Esophagus muscularis mucosa (tissue), 4 donors: ENCODE measurements around the gene PPAT. TPM values are rescaled to one million over a fixed set of nuclear protein-coding genes. Genes with fewer than 3 reads are reported as not detected.
"Not testable (repeated sequence)": the region's sequence is repeated elsewhere in the genome, so short reads cannot be mapped to it uniquely, and the experiment has no call there.

Experiments
- DNase-seq: peaks from one replicate; pipeline ENCODE4 v3.0.0-alpha.2; 2017; ENCODE audit errors: extremely low spot score
- H3K27ac ChIP-seq, 4 donors: fragments of 200-600 bp; sonication (generic); replicated peaks in 1 of 4; 1 replicate in 3 of 4; 2 replicates in 1 of 4; pipeline ENCODE4 v1.5.1; 2016 to 2019; ENCODE audit warnings: mild to moderate bottlenecking in 1 of 4
- H3K27me3 ChIP-seq, 4 donors: fragments of 200-600 bp; sonication (generic); one replicate each; pipeline versions ENCODE4 v1.5.1 to v1.6.0; 2016 to 2019
- H3K36me3 ChIP-seq, 4 donors: fragments of 200-600 bp; sonication (generic); one replicate each; pipeline ENCODE4 v1.5.1; 2016 to 2019
- H3K4me1 ChIP-seq, 4 donors: fragments of 200-600 bp; sonication (generic); one replicate each; pipeline ENCODE4 v1.5.1; 2016 to 2019
- H3K4me3 ChIP-seq, 4 donors: fragments of 200-600 bp; sonication (generic); 1 replicate in 2 of 4; 2 replicates in 2 of 4; pipeline ENCODE4 v1.5.1; 2016 to 2019; ENCODE audit warnings: mild to moderate bottlenecking in 4 of 4, moderate library complexity in 1 of 4
- H3K9me3 ChIP-seq, 4 donors: fragments of 200-600 bp; sonication (generic); 1 replicate in 3 of 4; 2 replicates in 1 of 4; pipeline ENCODE4 v1.5.1; 2016 to 2019
- CTCF ChIP-seq, 3 experiments: fragments of 200-600 bp in 2 of 3; fragments of 450-650 bp in 1 of 3; sonication (generic) in 2 of 3; IDR thresholded peaks; one replicate each; pipeline ENCODE4 v1.5.1; 2017 to 2019; ENCODE audit warnings: antibody characterized with exemption in 3 of 3, mild to moderate bottlenecking in 2 of 3, moderate library complexity in 1 of 3
- EP300 ChIP-seq: sonication (generic); formaldehyde crosslinking; IDR thresholded peaks from one replicate; pipeline ENCODE4 v1.6.1; 2017; ENCODE audit warnings: antibody characterized with exemption
- POLR2A ChIP-seq: fragments of 450-650 bp; IDR thresholded peaks from one replicate; pipeline ENCODE4 v1.6.1; 2017; ENCODE audit warnings: antibody characterized with exemption, moderate library complexity, mild to moderate bottlenecking, low read depth
- POLR2AphosphoS5 ChIP-seq, 2 donors: sonication (generic); formaldehyde crosslinking; IDR thresholded peaks; one replicate each; pipeline ENCODE4 v1.6.1; 2017; ENCODE audit warnings: antibody characterized with exemption in 2 of 2
- WGBS: methylation state at CpG from one replicate; pipeline ENCODE4 v1.1.5; 2018; 5-methylcytosine and 5-hydroxymethylcytosine counted together
- intact Hi-C: fragments of 100-400 bp; cut with DNase I; formaldehyde crosslinking; loops from one replicate; pipeline ENCODE4 v1.15.1; 2023
- total RNA-seq, 4 donors: library from RNA; depleted of rRNA; stranded (reverse); fragments of >200 nt; gene quantifications; one replicate each; pipeline versions ENCODE4 v1.1.0 to v1.2.1, GENCODE V29; 2016

The PPAT gene
- total RNA-seq, 4 donors from 2014 or later, result 1.7 to 5.1 (median 3.0) TPM

- 90% methylated on average over 3 of the region's 3 CpGs for WGBS
- no peak for DNase-seq
- no peak for TF ChIP-seq POLR2A
- Histone ChIP-seq H3K27me3 (no peaks in the 10 kb centered on the region), H3K4me1 (peaks cover 6 to 14% (median 11%) of the 10 kb centered on the region in 4 donors), H3K9me3 (no peaks in the 10 kb centered on the region), H3K27ac (no peak overlapping the region), H3K4me3 (no peak overlapping the region), H3K36me3 (peaks cover 0 to 64% (median 43%) of the 10 kb centered on the region in 4 donors)
- intact Hi-C loops, result no loop called here
These were observed 24.7 kb upstream of the PPAT start for GRCh38 chr4:56460085-56460484.

- Histone ChIP-seq H3K4me3 (no peak overlapping the region), H3K27ac (no peak overlapping the region), H3K9me3 (no peaks in the 10 kb centered on the region), H3K36me3 (peaks cover 8 to 76% (median 47%) of the 10 kb centered on the region in 4 donors), H3K4me1 (no peaks in the 10 kb centered on the region), H3K27me3 (no peaks in the 10 kb centered on the region)
- intact Hi-C loops, result no loop called here
- 100% methylated on average over 1 of the region's 1 CpG for WGBS
- no peak for DNase-seq
- no peak for TF ChIP-seq EP300
- TF ChIP-seq POLR2AphosphoS5 (IDR thresholded peaks at IDR 0.05), result no peak
- TF ChIP-seq POLR2A, result no peak
- no peak for TF ChIP-seq CTCF (IDR thresholded peaks at IDR 0.05)
These were observed 14.9 kb upstream of the PPAT start for GRCh38 chr4:56450342-56450741.

DNA sequence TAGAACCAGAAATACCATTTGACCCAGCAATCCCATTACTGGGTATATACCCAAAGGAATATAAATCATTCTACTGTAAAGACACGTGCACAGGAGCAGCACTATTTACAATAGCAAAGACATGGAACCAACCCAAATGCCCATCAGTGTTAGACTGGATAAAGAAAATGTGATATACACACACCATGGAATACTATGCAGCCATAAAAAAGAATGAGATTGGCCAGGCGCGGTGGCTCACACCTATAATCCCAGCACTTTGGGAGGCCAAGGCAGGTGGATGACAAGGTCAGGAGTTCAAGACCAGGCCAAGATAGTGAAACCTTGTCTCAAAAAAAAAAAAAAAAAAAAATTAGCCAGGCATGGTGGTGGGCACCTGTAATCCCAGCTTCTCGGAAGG is 14.1 kb upstream of the PPAT start:
- intact Hi-C loops, H3K4me1 ChIP-seq, DNase-seq, H3K27me3 ChIP-seq, H3K4me3 ChIP-seq, H3K27ac ChIP-seq, H3K9me3 ChIP-seq: not testable (repeated sequence)
- WGBS, result 96% methylated on average over 4 of the region's 4 CpGs
- H3K36me3 ChIP-seq, result peaks cover 8 to 76% (median 44%) of the 10 kb centered on the region in 4 donors

- Histone ChIP-seq H3K4me3 (no peak overlapping the region), H3K27me3 (no peaks in the 10 kb centered on the region), H3K9me3 (no peaks in the 10 kb centered on the region), H3K36me3 (peaks cover 8 to 65% (median 36%) of the 10 kb centered on the region in 4 donors), H3K27ac (no peak overlapping the region), H3K4me1 (no peaks in the 10 kb centered on the region)
- TF ChIP-seq POLR2A (no peak), EP300 (no peak), POLR2AphosphoS5 (IDR thresholded peaks at IDR 0.05) (no peak), CTCF (IDR thresholded peaks at IDR 0.05) (no peak)
- DNase-seq, result no peak
- intact Hi-C loops, result no loop called here
These were observed 12.9 kb upstream of the PPAT start for GRCh38 chr4:56448301-56448700.

DNA sequence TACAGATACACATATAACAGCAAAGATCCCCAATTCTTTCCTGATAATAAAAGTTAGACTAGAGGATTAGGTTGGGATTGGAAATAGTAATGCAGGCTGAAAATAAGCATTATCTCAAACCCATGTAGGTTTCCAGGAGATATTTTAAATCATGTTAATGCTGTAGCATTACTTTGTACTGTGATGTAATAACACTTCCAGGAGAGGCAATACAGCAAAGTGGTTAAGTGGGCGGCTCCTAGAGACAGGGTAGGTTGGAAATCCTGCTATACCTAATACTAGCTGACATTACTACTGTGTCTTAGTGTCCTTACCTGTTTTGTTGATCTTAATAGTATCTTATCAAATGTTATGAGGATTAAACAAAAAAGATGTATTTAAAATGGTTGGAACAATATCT is 10.3 kb upstream of the PPAT start:
- intact Hi-C loops, result no loop called here
- H3K27me3 ChIP-seq, result no peaks in the 10 kb centered on the region
- no peaks in the 10 kb centered on the region for H3K9me3 ChIP-seq
- no peaks in the 10 kb centered on the region for H3K4me1 ChIP-seq
- no peak overlapping the region for H3K27ac ChIP-seq
- 96% methylated on average over 1 of the region's 1 CpG for WGBS
- no peak for TF ChIP-seq EP300
- TF ChIP-seq CTCF (IDR thresholded peaks at IDR 0.05), result no peak
- TF ChIP-seq POLR2A, result no peak
- no peak for TF ChIP-seq POLR2AphosphoS5 (IDR thresholded peaks at IDR 0.05)
- H3K4me3 ChIP-seq, result no peak overlapping the region
- peaks cover 7 to 59% (median 25%) of the 10 kb centered on the region in 4 donors for H3K36me3 ChIP-seq
- no peak for DNase-seq

DNA sequence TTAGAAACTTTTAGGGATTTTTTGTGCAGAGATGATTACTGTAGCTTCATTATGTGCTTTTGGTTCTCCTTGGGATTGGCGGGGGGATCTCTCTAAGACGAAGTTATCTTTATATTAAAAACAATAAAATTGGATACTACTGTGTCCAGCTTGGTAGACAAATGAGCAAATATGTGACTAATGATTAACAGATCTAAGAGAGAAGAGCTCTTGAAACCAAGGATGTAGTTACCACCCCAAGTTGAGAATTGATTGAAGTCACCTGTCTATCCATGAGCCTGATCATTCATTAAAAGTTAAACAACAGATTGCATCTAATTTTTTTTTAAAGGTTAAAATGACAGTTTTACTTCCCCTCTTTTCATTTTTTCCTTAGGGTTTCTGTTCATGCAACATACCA is 9.3 kb upstream of the PPAT start:
- no peak overlapping the region for H3K4me3 ChIP-seq
- peaks cover 4 to 49% (median 20%) of the 10 kb centered on the region in 4 donors for H3K36me3 ChIP-seq
- no peaks in the 10 kb centered on the region for H3K4me1 ChIP-seq
- H3K9me3 ChIP-seq, result no peaks in the 10 kb centered on the region
- 91% methylated on average over 2 of the region's 2 CpGs for WGBS
- H3K27ac ChIP-seq, result no peak overlapping the region
- TF ChIP-seq POLR2AphosphoS5 (IDR thresholded peaks at IDR 0.05) (no peak), CTCF (IDR thresholded peaks at IDR 0.05) (no peak), POLR2A (no peak)
- intact Hi-C loops, result no loop called here
- H3K27me3 ChIP-seq, result no peaks in the 10 kb centered on the region
- DNase-seq, result no peak
